ENCODE measurements around the gene THADA. TPM values are rescaled to one million over a fixed set of nuclear protein-coding genes. Genes with fewer than 3 reads are reported as not detected.

The THADA gene
- total RNA-seq, 4 donors from 2014 or later: 49.9 to 90.2 (median 65.2) TPM

- H3K4me3 ChIP-seq (replicated peaks in 1 of 3): no peak overlapping the region
- TF ChIP-seq, protein P1, sequence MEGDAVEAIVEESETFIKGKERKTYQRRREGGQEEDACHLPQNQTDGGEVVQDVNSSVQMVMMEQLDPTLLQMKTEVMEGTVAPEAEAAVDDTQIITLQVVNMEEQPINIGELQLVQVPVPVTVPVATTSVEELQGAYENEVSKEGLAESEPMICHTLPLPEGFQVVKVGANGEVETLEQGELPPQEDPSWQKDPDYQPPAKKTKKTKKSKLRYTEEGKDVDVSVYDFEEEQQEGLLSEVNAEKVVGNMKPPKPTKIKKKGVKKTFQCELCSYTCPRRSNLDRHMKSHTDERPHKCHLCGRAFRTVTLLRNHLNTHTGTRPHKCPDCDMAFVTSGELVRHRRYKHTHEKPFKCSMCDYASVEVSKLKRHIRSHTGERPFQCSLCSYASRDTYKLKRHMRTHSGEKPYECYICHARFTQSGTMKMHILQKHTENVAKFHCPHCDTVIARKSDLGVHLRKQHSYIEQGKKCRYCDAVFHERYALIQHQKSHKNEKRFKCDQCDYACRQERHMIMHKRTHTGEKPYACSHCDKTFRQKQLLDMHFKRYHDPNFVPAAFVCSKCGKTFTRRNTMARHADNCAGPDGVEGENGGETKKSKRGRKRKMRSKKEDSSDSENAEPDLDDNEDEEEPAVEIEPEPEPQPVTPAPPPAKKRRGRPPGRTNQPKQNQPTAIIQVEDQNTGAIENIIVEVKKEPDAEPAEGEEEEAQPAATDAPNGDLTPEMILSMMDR (IDR thresholded peaks at IDR 0.05): no peak
- no peak for TF ChIP-seq POLR2A (IDR thresholded peaks at IDR 0.05)
- no peaks in the 10 kb centered on the region for H3K36me3 ChIP-seq
- no peaks in the 10 kb centered on the region for H3K9me3 ChIP-seq
- H3K27me3 ChIP-seq: no peaks in the 10 kb centered on the region
- peaks cover 66 to 75% of the 10 kb centered on the region in 2 donors for H3K4me1 ChIP-seq
- peak overlapping the region in 2 of 3 donors; percentile 4 to 75 for H3K27ac ChIP-seq
- 86 to 88% methylated on average over 3 of the region's 3 CpGs for WGBS, 2 donors
- DNase-seq: no peak
- intact Hi-C loops (cut with DNase I): no loop called here
Measured at GRCh38 chr2:43328832-43329231, 267.0 kb downstream of the THADA start.

DNA sequence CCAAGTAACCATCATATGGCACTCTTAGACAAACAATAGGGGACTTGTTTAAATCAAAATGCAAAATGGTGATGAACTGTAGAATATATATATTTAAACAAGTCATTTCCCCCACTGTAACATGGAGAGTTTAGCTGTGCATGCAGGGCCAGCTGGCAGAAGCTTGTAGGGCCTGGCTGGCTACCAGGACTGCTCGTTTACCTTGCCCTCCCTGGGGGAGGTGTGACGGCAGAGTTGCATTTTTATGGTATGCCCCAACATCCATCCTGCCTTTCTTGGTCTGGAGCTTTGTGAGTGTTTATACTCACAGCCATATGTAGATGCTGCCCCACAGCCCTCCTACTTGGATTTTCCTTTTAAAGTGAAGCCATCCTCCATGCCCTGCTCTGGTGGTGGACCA is 267.7 kb downstream of the THADA start:
- TF ChIP-seq, protein P1 (IDR thresholded peaks at IDR 0.05): no peak
- TF ChIP-seq POLR2A (IDR thresholded peaks at IDR 0.05): no peak
- H3K36me3 ChIP-seq: no peaks in the 10 kb centered on the region
- intact Hi-C loops (cut with DNase I): no loop called here
- peak in 1 of 2 donors; percentile 32 for DNase-seq
- peaks cover 59 to 74% of the 10 kb centered on the region in 2 donors for H3K4me1 ChIP-seq
- no peaks in the 10 kb centered on the region for H3K27me3 ChIP-seq
- H3K4me3 ChIP-seq (replicated peaks in 1 of 3): no peak overlapping the region
- H3K27ac ChIP-seq: peak overlapping the region in 2 of 3 donors; percentile 4 to 75
- WGBS, 2 donors: 24 to 50% methylated on average over 2 of the region's 2 CpGs
- no peaks in the 10 kb centered on the region for H3K9me3 ChIP-seq

- TF ChIP-seq POLR2A (IDR thresholded peaks at IDR 0.05): no peak
- TF ChIP-seq, protein P1 (IDR thresholded peaks at IDR 0.05): no peak
- Histone ChIP-seq H3K4me1 (peaks cover 49 to 64% of the 10 kb centered on the region in 2 donors), H3K27me3 (no peaks in the 10 kb centered on the region), H3K4me3 (replicated peaks in 1 of 3) (no peak overlapping the region), H3K36me3 (no peaks in the 10 kb centered on the region), H3K9me3 (no peaks in the 10 kb centered on the region), H3K27ac (peak overlapping the region in 2 of 3 donors; percentile 5 to 45)
- no peak for DNase-seq
- intact Hi-C loops (cut with DNase I): no loop called here
- WGBS, 2 donors: 19 to 21% methylated on average over 1 of the region's 1 CpG
Measured at GRCh38 chr2:43327119-43327518, 268.7 kb downstream of the THADA start.

GRCh38 chr2:43326101-43326825 is 269.6 kb downstream of the THADA start:
- H3K4me1 ChIP-seq: peaks cover 40 to 57% of the 10 kb centered on the region in 2 donors
- 95 to 100% methylated on average over 2 of the region's 2 CpGs for WGBS, 2 donors
- peak overlapping the region in 2 of 3 donors; percentile 45 to 66 for H3K27ac ChIP-seq
- H3K4me3 ChIP-seq (replicated peaks in 1 of 3): no peak overlapping the region
- TF ChIP-seq, protein P1 (IDR thresholded peaks at IDR 0.05): no peak
- no peak for TF ChIP-seq POLR2A (IDR thresholded peaks at IDR 0.05)
- H3K27me3 ChIP-seq: no peaks in the 10 kb centered on the region
- no peak for DNase-seq
- intact Hi-C loops (cut with DNase I): no loop called here
- H3K36me3 ChIP-seq: no peaks in the 10 kb centered on the region
- H3K9me3 ChIP-seq: no peaks in the 10 kb centered on the region

DNA sequence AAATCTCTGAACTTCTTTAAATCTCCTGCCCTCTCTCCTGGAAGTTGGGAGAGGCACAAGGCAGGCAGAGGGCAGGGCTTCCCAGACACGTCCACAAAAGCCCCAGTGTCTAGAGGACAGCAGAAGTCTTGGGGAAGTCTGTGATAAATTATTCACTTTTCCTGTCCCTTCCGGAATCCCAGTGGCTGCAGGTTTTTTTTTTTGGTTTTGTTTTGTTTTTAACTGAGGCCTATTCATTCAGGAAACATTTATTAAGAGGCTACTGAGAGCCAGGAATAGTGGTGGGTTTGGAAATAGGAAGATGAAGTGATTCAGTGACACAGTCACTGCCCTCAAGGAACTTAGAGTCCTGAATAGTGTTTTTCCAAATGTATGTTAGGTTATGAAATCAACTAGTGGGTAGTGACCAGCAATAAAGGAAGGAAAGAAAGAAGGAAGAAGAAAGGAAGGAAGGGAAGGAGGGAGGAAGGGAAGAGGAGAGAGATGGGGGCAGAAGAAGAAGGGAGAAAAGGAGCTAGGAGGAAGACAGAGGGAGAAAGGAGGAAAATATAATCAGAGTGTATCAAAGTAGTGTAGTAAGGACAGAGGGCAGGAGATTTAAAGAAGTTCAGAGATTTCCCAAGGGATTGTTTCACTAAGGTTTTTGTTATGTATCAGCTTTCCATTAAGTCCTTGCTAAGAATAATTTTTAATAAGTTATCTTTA is 270.6 kb downstream of the THADA start:
- no peak overlapping the region for H3K4me3 ChIP-seq (replicated peaks in 1 of 3)
- H3K9me3 ChIP-seq: no peaks in the 10 kb centered on the region
- no peak for DNase-seq
- intact Hi-C loops (cut with DNase I): no loop called here
- H3K27me3 ChIP-seq: no peaks in the 10 kb centered on the region
- no peaks in the 10 kb centered on the region for H3K36me3 ChIP-seq
- TF ChIP-seq, protein P1 (IDR thresholded peaks at IDR 0.05): no peak
- no peak for TF ChIP-seq POLR2A (IDR thresholded peaks at IDR 0.05)
- 59 to 64% methylated on average over 2 of the region's 2 CpGs for WGBS, 2 donors
- H3K27ac ChIP-seq: peak overlapping the region; percentile 54 to 73 (median 66)
- peaks cover 30 to 47% of the 10 kb centered on the region in 2 donors for H3K4me1 ChIP-seq

Data from thyroid gland (tissue), 4 donors.